ENCODE data around the gene TNFRSF25.

The TNFRSF25 gene

GRCh38 chr1:6498576-6499111 is 32.7 kb upstream of the TNFRSF25 start:
- peaks cover 3% of the 10 kb centered on the region; the same call in 1 of the 2 replicates for H3K4me1 ChIP-seq (ENCODE audit: low read length)
- H2AFZ ChIP-seq (ENCODE audit: low read depth, low read length): no peak overlapping the region
- no peak overlapping the region for H3K9ac ChIP-seq (ENCODE audit: low read length)
- TF ChIP-seq CTCF (IDR thresholded peaks at IDR 0.05; ENCODE audit: low read depth, low read length): no peak
- H3K9me3 ChIP-seq (ENCODE audit: insufficient read depth, low read length): no peaks in the 10 kb centered on the region
- no peak overlapping the region for H3K27ac ChIP-seq (ENCODE audit: low read length)
- no peaks in the 10 kb centered on the region for H4K20me1 ChIP-seq (ENCODE audit: insufficient read depth, low read length)
- H3K4me3 ChIP-seq (ENCODE audit: low read length): no peak overlapping the region
- no peaks in the 10 kb centered on the region for H3K36me3 ChIP-seq (replicated peaks; ENCODE audit: low read depth, low read length)
- no peaks in the 10 kb centered on the region for H3K79me2 ChIP-seq (ENCODE audit: low read length)
- H3K27me3 ChIP-seq (ENCODE audit: low read depth, low read length): peaks cover 15% of the 10 kb centered on the region
- H3K4me2 ChIP-seq (ENCODE audit: low read length): no peak overlapping the region

- Histone ChIP-seq H3K27ac (ENCODE audit: low read length) (no peak overlapping the region), H3K4me2 (ENCODE audit: low read length) (peak overlapping the region; percentile 93), H3K9ac (ENCODE audit: low read length) (no peak overlapping the region), H2AFZ (ENCODE audit: low read depth, low read length) (no peak overlapping the region), H3K9me3 (ENCODE audit: insufficient read depth, low read length) (no peaks in the 10 kb centered on the region), H3K4me1 (ENCODE audit: low read length) (peaks cover 3% of the 10 kb centered on the region; the same call in 1 of the 2 replicates), H3K36me3 (replicated peaks; ENCODE audit: low read depth, low read length) (no peaks in the 10 kb centered on the region), H3K4me3 (ENCODE audit: low read length) (peak overlapping the region; percentile 88), H4K20me1 (ENCODE audit: insufficient read depth, low read length) (no peaks in the 10 kb centered on the region), H3K79me2 (ENCODE audit: low read length) (no peaks in the 10 kb centered on the region), H3K27me3 (ENCODE audit: low read depth, low read length) (peaks cover 15% of the 10 kb centered on the region)
- TF ChIP-seq EZH2phosphoT487 (IDR thresholded peaks at IDR 0.05; ENCODE audit: low read depth) (no peak), CTCF (IDR thresholded peaks at IDR 0.05; ENCODE audit: low read depth, low read length) (no peak)
Observed at GRCh38 chr1:6497867-6498575, 32.0 kb upstream of the TNFRSF25 start.

GRCh38 chr1:6497215-6497866 is 31.4 kb upstream of the TNFRSF25 start:
- Histone ChIP-seq H3K27ac (ENCODE audit: low read length) (no peak overlapping the region), H3K79me2 (ENCODE audit: low read length) (no peaks in the 10 kb centered on the region), H2AFZ (ENCODE audit: low read depth, low read length) (no peak overlapping the region), H3K4me3 (ENCODE audit: low read length) (peak overlapping the region; percentile 88), H3K36me3 (replicated peaks; ENCODE audit: low read depth, low read length) (no peaks in the 10 kb centered on the region), H3K9me3 (ENCODE audit: insufficient read depth, low read length) (no peaks in the 10 kb centered on the region), H3K27me3 (ENCODE audit: low read depth, low read length) (peaks cover 15% of the 10 kb centered on the region), H3K4me2 (ENCODE audit: low read length) (peak overlapping the region; percentile 93), H3K4me1 (ENCODE audit: low read length) (peaks cover 3% of the 10 kb centered on the region; the same call in 1 of the 2 replicates), H4K20me1 (ENCODE audit: insufficient read depth, low read length) (no peaks in the 10 kb centered on the region), H3K9ac (ENCODE audit: low read length) (peak overlapping the region; percentile 32; the same call in 1 of the 2 replicates)
- TF ChIP-seq EZH2phosphoT487 (IDR thresholded peaks at IDR 0.05; ENCODE audit: low read depth): no peak
- TF ChIP-seq CTCF (IDR thresholded peaks at IDR 0.05; ENCODE audit: low read depth, low read length): no peak

GRCh38 chr1:6496890-6497214 is 30.9 kb upstream of the TNFRSF25 start:
- Histone ChIP-seq H3K27ac (ENCODE audit: low read length) (no peak overlapping the region), H3K9ac (ENCODE audit: low read length) (peak overlapping the region; percentile 32), H3K79me2 (ENCODE audit: low read length) (no peaks in the 10 kb centered on the region), H4K20me1 (ENCODE audit: insufficient read depth, low read length) (no peaks in the 10 kb centered on the region), H3K4me3 (ENCODE audit: low read length) (peak overlapping the region; percentile 73), H3K4me2 (ENCODE audit: low read length) (peak overlapping the region; percentile 82), H2AFZ (ENCODE audit: low read depth, low read length) (no peak overlapping the region), H3K36me3 (replicated peaks; ENCODE audit: low read depth, low read length) (no peaks in the 10 kb centered on the region), H3K4me1 (ENCODE audit: low read length) (peaks cover 3% of the 10 kb centered on the region; the same call in 1 of the 2 replicates), H3K27me3 (ENCODE audit: low read depth, low read length) (peaks cover 15% of the 10 kb centered on the region), H3K9me3 (ENCODE audit: insufficient read depth, low read length) (no peaks in the 10 kb centered on the region)
- no peak for TF ChIP-seq EZH2phosphoT487 (IDR thresholded peaks at IDR 0.05; ENCODE audit: low read depth)
- TF ChIP-seq CTCF (IDR thresholded peaks at IDR 0.05; ENCODE audit: low read depth, low read length): no peak

All from OCI-LY3 (cell line).